ENCODE measurements around the gene GJB5. TPM values are rescaled to one million over a fixed set of nuclear protein-coding genes. Genes with fewer than 3 reads are reported as not detected.

GJB5 gene
- total and polyA plus RNA-seq, 2 of the 8 experiments (the other 6 are each of a cell fraction or from before 2014, with no cell fraction given): 0.86 to 3.1 TPM

GRCh38 chr1:34726861-34727260, 28.0 kb upstream of the GJB5 start:
- Histone ChIP-seq H4K8ac (ENCODE audit: extremely low read depth, insufficient read depth, low read length) (no peak overlapping the region), H2BK12ac (ENCODE audit: low read depth, low read length) (no peak overlapping the region), H3K27me3 (replicated peaks in 1 of 4; ENCODE audit: control insufficient read depth in 3 of 4, extremely low read depth in 1 of 4, insufficient read depth in 3 of 4, low read length in 3 of 4) (no peaks in the 10 kb centered on the region), H3K4ac (replicated peaks; ENCODE audit: insufficient read length, low read depth, low read length) (no peak overlapping the region), H3K79me1 (ENCODE audit: low read depth, low read length) (no peaks in the 10 kb centered on the region), H2BK20ac (ENCODE audit: low read length) (no peak overlapping the region), H3K36me3 (ENCODE audit: control insufficient read depth in 2 of 4, insufficient read depth in 4 of 4, low read length in 3 of 4) (no peaks in the 10 kb centered on the region), H2AFZ (ENCODE audit: low read length) (no peak overlapping the region), H3K14ac (ENCODE audit: insufficient read length) (no peak overlapping the region), H3K4me1 (replicated peaks in 1 of 4; ENCODE audit: control insufficient read depth in 3 of 4, insufficient read depth in 4 of 4, low read length in 3 of 4) (no peaks in the 10 kb centered on the region), H2BK5ac (ENCODE audit: low read depth, low read length) (no peak overlapping the region), H3K56ac (replicated peaks; ENCODE audit: insufficient read length, low read depth, low read length) (no peak overlapping the region), H2BK120ac (replicated peaks; ENCODE audit: low read depth, low read length) (no peak overlapping the region), H2BK15ac (ENCODE audit: low read length) (no peak overlapping the region), H3K18ac (ENCODE audit: extremely low read depth, low read length) (no peak overlapping the region), H3K4me3 (ENCODE audit: extremely low read depth in 1 of 4, insufficient read depth in 2 of 4, low read depth in 3 of 4, low read length in 4 of 4) (no peak overlapping the region), H4K20me1 (replicated peaks in 1 of 2; ENCODE audit: control insufficient read depth in 1 of 2, insufficient read depth in 2 of 2, low read length in 2 of 2) (peaks cover 0 to 4% of the 10 kb centered on the region in 2 experiments), H3K9ac (replicated peaks in 1 of 4; ENCODE audit: extremely low read depth in 1 of 4, low read depth in 3 of 4, low read length in 3 of 4) (no peak overlapping the region), H4K5ac (ENCODE audit: insufficient read length, low read depth, low read length) (no peak overlapping the region), H3K27ac (ENCODE audit: low read depth, low read length) (no peak overlapping the region), H3K23me2 (ENCODE audit: low read depth, low read length) (no peaks in the 10 kb centered on the region; the same call in 1 of the 2 replicates), H3K23ac (ENCODE audit: insufficient read length) (no peak overlapping the region), H3K79me2 (ENCODE audit: control insufficient read depth in 1 of 2, insufficient read depth in 2 of 2, low read length in 2 of 2) (no peaks in the 10 kb centered on the region), H2AK5ac (ENCODE audit: low read depth, low read length) (no peak overlapping the region), H3K9me3 (ENCODE audit: insufficient read depth in 2 of 2, low read depth in 1 of 2, low read length in 1 of 2) (no peaks in the 10 kb centered on the region), H4K91ac (replicated peaks; ENCODE audit: insufficient read length, low read length) (no peak overlapping the region), H3K4me2 (ENCODE audit: insufficient read depth in 1 of 2, low read depth in 2 of 2, low read length in 2 of 2) (no peak overlapping the region)
- 90% methylated on average over 6 of the region's 6 CpGs; no CpG with 5 or more reads in 1 of the 2 experiments for WGBS, 2 experiments (ENCODE audit: extremely low coverage in 1 of 2, insufficient coverage in 1 of 2, insufficient read length in 1 of 2, insufficient replicate concordance in 2 of 2, low coverage in 1 of 2, low lambda C conversion rate in 2 of 2, missing lambda C conversion rate in 1 of 2)
- no peak for FAIRE-seq
- ChIA-PET CTCF (ENCODE audit: partially characterized antibody) (interaction anchor here (0.8 to 2.8 kb wide), 4 partner anchors 10 to 16 kb away, joined by 3 to 9 read pairs (median 4); no protein-coding TSS in a partner anchor), POLR2A (ENCODE audit: partially characterized antibody) (no interaction called here)
- no peak for DNase-seq (ENCODE audit: low read depth in 1 of 2, low spot score in 2 of 2)
- TF ChIP-seq RXRA (IDR thresholded peaks at IDR 0.05; ENCODE audit: insufficient read depth, low read depth, low read length) (no peak), SP1 (IDR thresholded peaks at IDR 0.05; ENCODE audit: low read depth, low read length) (no peak)

Data from H1 (cell line).